GM18951 (cell line): ENCODE results near the gene SUN5.

Source experiments
- POLR2A ChIP-seq: IDR thresholded peaks from 4 replicates; pipeline ENCODE4 v1.6.1; 2011; ENCODE audit warnings: mild to moderate bottlenecking; ENCODE audit not compliant: insufficient read length, insufficient read depth; ENCODE audit errors: extremely low read depth
- in situ Hi-C: fragments of 300-500 bp; cut with MboI; formaldehyde crosslinking; loops from one replicate; pipeline ENCODE4 v1.12.0; 2022; ENCODE audit warnings: low sequenced_read_pairs, mixed read lengths, inconsistent platforms; ENCODE audit not compliant: unreplicated experiment

The SUN5 gene

DNA sequence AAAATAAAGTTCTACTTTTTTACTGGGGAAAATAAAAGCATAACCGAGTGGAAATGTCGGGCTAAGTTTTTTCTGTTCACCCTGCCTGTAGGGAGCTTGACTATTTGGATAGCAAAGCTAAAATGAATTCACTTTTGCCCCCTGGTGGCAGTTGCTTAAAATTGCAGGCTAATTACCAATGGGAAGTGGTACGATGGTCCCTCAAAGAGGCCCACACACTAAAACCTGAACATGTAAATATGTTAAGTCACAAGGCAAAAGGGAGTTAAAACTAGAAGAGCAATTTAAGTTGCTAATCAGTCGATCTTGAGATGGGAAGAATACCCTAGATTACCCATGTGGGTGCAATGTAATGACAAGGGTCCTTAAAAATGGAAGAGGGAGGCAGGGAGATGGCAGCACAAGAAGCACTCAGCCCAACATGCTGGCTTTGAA lies 916 bp upstream of the SUN5 start:
- in situ Hi-C loops: no loop called here
- TF ChIP-seq POLR2A: no peak

DNA sequence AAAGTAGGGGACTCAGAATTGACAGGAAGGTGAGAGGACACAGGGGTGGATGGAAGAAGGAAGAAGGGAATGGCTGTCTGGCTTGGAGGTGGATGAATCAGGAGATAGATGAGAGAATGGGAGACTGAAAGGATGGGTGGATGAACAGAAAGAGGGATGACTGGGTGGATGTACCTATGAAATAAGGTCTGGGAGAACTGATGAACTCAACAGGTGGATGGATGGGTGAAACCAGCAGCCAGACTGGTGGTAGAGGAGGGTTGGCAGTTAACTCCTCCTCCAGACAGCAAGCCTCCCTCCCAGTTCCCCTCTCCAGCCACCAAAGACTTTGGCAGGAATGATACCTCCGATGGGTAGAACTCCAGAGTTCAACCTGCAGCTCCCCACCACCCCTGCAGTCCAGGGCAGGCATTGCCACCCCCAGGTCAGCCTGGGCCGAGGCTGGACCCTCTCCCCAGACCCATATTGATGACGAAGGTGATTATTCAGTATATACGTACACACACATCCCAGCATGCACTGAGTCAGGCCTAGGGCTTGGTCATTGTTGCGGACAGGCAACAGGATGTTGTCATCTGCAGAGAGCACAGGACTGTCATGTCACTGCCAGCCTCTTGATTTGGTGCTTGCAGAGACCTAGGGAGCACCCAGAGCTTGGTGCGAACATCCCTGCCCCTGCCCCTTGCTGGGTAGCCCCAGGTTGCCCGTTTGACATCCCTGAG lies 2.0 kb downstream of the SUN5 start:
- TF ChIP-seq POLR2A: no peak
- in situ Hi-C loops: no loop called here

DNA sequence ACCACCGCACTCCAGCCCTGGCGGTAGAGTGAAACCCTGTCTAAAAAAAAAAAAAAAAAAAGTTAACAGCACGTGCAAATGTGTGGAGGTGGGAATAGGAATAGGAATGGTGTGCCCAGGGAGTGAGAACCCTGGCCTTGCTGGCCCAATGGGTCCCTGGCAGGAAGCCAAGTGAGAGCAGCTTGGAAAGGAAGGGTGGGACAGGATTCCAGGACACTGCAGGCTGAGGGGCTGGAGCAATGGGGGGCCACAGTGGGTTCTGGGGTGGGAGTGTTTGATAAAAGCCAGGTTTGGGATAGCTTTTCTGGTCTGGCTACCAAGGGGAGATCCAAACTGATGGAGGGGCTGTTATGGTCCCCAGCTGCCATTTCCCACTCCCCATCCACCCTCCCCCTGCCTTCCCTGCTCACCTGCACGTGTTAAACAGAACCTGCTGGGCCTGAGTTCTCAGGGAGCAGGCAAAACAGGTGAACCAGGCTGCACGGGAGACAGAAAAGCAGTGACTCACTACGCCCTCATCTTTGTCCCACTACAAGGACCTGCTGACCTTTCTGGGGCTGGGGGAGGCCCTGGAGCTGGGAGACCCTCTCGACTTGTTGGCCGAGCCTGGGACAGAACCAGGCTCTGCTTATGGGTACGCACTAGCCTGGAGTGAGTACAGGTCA lies 3.3 kb downstream of the SUN5 start:
- in situ Hi-C loops: no loop called here
- TF ChIP-seq POLR2A: no peak

DNA sequence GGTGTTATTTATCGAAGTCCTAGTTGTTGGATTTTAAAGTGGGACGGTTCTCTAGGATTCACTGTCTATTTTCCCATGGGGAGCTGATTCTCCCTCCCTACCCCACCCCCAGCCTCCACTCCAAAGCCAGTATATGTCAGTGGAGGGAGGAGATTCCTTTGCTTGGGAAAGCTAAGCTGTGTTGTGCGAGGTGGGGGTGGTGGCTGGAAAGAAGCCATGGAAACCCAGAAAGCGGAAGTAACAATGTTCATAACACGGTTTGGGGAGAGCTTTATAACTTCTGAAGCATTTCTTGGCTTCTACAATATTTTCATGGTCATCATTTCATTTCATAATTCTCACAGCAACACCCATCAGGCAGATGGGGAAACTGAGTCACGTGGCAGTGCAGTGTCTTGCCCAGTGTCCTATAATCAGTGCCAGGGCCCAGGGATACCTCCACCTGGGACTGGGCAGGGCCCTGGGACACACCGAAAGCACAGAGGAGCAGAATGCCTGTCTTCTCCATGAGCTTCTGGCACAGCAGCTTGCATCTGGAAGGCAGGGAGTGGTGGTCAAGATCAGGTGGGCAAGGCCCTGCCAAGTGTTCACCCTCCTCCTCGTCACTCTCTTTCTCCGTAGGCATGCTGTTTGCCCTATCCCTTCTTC lies 4.5 kb downstream of the SUN5 start:
- in situ Hi-C loops: no loop called here
- no peak for TF ChIP-seq POLR2A

DNA sequence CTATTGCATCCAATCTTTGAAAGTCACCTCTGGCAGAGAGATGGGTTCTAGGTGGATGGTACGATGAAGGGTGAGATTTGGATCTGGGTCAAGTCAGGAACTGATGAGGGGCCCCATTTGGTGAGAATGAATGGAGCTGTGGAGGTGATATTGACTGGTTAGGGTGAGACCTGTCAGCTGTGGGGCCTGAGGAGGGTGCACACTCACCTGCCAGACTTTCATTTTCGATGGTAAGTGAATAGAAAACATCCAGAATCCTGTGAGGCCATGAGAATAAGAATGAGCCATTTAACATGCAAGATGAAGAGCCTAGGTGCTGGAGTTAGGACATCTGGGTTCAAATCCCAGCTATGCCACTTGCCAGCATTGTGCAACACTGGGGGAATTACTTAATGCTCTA lies 6.8 kb downstream of the SUN5 start:
- in situ Hi-C loops: no loop called here
- no peak for TF ChIP-seq POLR2A

DNA sequence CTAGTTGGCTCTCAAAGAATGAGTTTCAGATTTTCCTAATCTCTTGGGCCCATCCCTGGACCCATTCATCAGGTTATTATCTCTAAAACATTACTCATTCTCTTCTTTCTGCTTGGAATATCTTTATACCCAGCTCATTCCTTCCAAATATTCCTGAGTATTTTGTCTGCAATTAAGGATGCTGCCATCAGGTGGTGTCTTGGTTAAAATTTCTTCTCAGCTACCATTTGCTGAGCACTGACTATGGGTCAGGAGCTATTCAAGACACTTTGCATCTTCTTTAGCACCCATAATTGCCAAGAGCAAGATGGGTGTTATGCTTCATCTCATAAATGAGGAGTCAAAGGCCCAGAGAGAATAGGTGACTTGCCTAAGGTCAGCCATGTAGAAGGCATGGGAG lies 8.4 kb downstream of the SUN5 start:
- TF ChIP-seq POLR2A: no peak
- in situ Hi-C loops: no loop called here

DNA sequence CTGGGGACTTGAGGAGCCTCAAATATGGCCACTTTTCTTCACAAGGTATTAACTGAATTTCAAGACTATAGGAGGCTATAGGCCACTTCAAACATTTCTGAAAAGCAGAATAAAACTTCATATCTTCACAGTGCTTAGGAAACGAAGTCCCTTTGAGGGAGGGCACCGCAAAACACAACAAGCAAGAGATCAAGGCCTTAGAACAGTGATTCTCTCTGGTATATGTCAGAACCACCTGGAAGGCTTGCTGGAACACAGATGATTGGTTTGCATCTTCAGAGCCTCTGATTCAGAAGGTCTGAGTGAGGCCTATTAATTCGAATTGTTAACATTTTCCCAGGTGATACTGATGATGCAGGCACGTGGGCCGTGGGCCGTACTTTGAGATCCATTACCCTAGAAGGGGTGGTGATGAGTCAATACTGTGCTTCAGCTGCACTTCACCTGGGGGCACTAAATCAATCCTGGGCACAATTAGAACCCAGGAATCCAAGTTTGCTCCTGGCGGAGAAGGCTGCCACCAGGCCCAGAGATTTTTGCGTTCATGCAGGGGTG lies 10.7 kb downstream of the SUN5 start:
- TF ChIP-seq POLR2A: no peak
- in situ Hi-C loops: no loop called here

DNA sequence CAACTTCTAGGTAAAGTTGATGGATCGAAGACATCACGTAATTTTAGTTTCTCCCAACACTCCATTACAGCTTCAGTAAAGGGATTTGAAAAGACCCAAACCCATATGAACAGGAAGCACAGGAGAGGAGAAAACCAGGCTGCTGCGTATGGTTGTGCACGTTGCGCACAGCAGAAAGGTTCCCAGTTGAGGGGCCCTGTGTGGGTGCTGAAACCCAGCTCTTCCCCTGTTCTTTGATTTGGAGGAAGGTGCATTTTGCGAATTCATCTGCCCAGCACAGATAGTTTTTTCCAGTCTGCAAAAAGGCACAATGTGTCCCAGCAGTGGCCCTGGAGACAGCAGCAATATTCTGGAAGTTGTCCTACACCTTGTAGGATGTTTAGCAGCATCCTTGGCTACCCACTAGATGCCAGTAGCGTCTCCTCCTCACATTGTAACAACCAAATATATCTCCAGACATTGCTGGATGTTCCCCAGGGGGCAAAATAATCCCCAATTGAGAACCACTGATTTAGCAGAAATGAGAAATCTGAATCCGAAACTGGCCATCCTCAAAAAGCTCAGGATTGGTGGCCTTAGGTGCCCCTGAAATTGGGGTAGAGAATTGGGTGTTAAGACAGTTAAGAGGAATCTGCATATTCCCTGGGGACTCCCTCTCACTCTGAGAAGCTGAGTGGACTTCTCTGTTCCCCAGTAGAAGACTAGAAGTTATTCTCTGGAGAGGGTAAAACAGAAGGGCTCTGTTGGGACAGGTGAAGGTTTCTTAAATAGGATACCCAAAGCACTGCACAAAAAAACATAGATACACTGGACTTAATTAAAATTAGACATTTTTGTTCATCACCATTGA lies 12.2 kb downstream of the SUN5 start:
- in situ Hi-C loops: no loop called here
- TF ChIP-seq POLR2A: no peak

DNA sequence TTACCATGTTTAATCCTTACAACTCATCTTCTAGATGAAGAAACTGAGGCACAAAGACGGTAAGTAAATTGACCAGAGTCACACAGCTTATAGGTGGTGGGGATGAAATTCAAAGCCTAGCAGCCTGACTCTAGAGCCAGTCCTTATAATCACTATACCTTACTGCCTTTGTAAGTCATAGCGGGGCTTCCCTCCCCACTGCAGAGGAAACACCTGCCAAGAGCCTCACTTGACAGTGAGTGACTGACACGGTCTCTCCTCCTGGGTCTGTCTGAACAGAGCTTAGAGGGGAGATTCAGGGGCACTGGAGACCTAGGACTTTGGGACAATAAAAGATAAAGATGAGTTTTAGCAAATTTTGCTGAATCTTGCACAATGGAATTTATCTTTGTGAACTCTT lies 12.8 kb downstream of the SUN5 start:
- in situ Hi-C loops: no loop called here
- TF ChIP-seq POLR2A: no peak

DNA sequence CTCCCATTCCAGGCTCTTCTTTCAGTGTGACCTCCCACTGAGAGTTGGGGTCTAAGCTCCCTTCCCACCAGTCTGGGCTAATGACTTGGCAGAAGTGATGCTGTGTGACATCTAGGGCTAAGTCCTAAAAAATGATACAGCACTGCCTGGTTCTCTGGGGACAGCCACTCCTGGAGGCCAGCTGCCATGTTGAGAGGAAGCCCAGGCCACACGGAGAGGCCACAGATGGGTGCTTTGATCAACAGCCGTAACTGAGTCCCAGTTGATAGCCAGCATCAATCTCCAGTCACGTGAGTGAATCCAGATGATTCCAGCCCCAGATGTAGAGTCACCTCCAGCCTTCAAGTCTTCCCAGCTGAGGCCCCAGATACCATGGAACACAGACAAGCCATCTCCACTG lies 13.8 kb downstream of the SUN5 start:
- TF ChIP-seq POLR2A: no peak
- in situ Hi-C loops: no loop called here

DNA sequence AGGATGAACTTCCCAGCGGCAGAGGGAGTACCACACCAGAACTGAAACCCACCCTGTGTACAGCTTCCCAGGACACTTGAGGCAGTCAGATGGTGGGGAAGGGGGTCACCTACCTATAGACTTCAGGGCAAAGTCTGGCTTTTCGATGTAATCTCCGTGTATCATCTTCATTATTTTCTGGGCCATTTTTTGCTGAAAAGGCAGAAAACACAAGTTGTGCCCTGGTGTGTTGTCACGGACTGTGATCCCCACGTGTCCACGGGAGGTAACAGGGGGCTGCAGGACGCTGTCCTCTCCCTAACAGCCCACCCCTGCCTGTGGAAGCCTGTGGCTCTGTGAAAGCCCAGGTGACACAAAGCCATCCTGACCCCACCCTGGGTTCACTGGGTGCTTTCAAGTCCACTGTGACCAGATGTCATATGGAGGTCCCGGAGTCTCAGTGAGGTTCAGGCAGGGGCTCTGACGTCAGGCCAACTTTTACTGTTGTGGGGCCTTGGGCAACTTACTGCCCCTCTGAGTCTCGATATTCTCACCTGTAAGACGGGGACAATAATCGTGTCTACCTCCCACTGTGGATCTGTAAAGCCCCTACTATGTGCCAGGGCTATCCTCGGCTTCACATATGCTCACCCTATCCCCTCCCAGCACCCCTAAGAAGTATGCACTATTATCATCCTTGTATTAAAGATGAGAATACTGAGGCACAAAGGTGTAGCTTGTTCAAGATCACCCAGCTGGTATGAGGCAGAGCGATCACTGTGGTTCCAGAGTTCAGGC lies 14.5 kb downstream of the SUN5 start:
- in situ Hi-C loops: no loop called here
- no peak for TF ChIP-seq POLR2A

DNA sequence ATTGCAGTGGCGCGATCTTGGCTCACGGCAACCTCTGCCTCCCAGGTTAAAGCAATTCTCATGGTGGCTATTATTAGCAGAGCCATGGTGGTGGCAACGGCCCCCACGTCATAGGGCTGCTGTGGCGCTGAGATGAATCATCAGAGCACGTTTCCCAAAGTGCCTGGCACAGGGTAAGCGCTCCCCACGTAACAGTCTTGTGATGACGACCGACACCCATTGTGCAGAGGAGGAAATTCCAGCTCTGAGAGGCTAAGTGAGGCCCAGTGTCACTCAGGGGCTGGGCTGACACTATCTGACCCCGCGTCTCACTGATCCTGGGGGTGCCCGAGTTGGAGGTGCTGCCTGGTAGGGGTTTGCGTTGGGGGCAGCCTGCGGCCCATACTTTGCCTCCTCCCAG lies 16.2 kb downstream of the SUN5 start:
- no peak for TF ChIP-seq POLR2A
- in situ Hi-C loops: no loop called here
